Activated effector memory CD4-positive, alpha-beta T cell treated with anti-CD3 and anti-CD28 coated beads, Interleukin-2, amount 50 U/mL, for 16 hours (primary cell): ENCODE data around the gene KRT6A.
"Not testable (repeated sequence)": the region's sequence is repeated elsewhere in the genome, so short reads cannot be mapped to it uniquely, and the experiment has no call there.

ENCODE experiments used
- DNase-seq: peaks from one replicate; pipeline ENCODE4 v3.0.0-alpha.2; 2020

KRT6A gene

GRCh38 chr12:52500574-52500973 lies 7.5 kb upstream of the KRT6A start:
- DNase-seq = not testable (repeated sequence)

GRCh38 chr12:52499806-52500560 lies 6.9 kb upstream of the KRT6A start:
- no peak for DNase-seq

GRCh38 chr12:52498946-52499345 lies 5.9 kb upstream of the KRT6A start:
- DNase-seq = no peak

GRCh38 chr12:52497975-52498374 lies 4.9 kb upstream of the KRT6A start:
- DNase-seq = no peak

GRCh38 chr12:52496590-52497071 lies 3.6 kb upstream of the KRT6A start:
- no peak for DNase-seq

- DNase-seq = no peak
Measured at GRCh38 chr12:52496054-52496453, 3.0 kb upstream of the KRT6A start.

GRCh38 chr12:52495389-52495788 lies 2.3 kb upstream of the KRT6A start:
- DNase-seq = no peak

GRCh38 chr12:52494518-52494917 lies 1.5 kb upstream of the KRT6A start:
- DNase-seq = no peak

- DNase-seq = no peak
Measured at GRCh38 chr12:52494100-52494499, 1.0 kb upstream of the KRT6A start.

- not testable (repeated sequence) for DNase-seq
Measured at GRCh38 chr12:52492405-52492804, 652 bp downstream of the KRT6A start.

- DNase-seq = not testable (repeated sequence)
Measured at GRCh38 chr12:52491495-52491894, 1.6 kb downstream of the KRT6A start.

GRCh38 chr12:52488736-52489135 lies 4.3 kb downstream of the KRT6A start:
- no peak for DNase-seq

- DNase-seq = not testable (repeated sequence)
Measured at GRCh38 chr12:52487744-52488443, 5.2 kb downstream of the KRT6A start.

GRCh38 chr12:52487211-52487610 lies 5.8 kb downstream of the KRT6A start:
- DNase-seq = no peak

GRCh38 chr12:52486166-52487105 lies 6.6 kb downstream of the KRT6A start:
- no peak for DNase-seq

GRCh38 chr12:52480073-52480472 lies 13.0 kb downstream of the KRT6A start:
- no peak for DNase-seq

GRCh38 chr12:52477651-52478050 lies 15.4 kb downstream of the KRT6A start:
- DNase-seq = no peak

- DNase-seq = no peak
Measured at GRCh38 chr12:52474212-52474611, 18.8 kb downstream of the KRT6A start.

- DNase-seq = no peak
Measured at GRCh38 chr12:52473768-52474167, 19.3 kb downstream of the KRT6A start, which contains the start of gene KRT6C. TSS of gene KRT6C (minus strand) at chr12:52473805. CDS start at chr12:52473737, 68 bp downstream.

- DNase-seq = no peak
Measured at GRCh38 chr12:52469853-52470252, 23.2 kb downstream of the KRT6A start.

GRCh38 chr12:52464897-52465296 lies 28.2 kb downstream of the KRT6A start:
- no peak for DNase-seq

GRCh38 chr12:52461693-52462092 lies 31.4 kb downstream of the KRT6A start:
- no peak for DNase-seq

- no peak for DNase-seq
Measured at GRCh38 chr12:52458861-52459260, 34.2 kb downstream of the KRT6A start.
